GM19351 (cell line): Measurements from ENCODE around the gene ZNF439.
"Not testable (repeated sequence)": the region's sequence is repeated elsewhere in the genome, so short reads cannot be mapped to it uniquely, and the experiment has no call there.

ENCODE experiments used
- ATAC-seq: cut with Tn5 transposase; IDR thresholded peaks from one replicate; pipeline ENCODE4 v1.9.1; 2021; ENCODE audit warnings: mild to moderate bottlenecking, moderate library complexity; ENCODE audit not compliant: unreplicated experiment

Gene ZNF439

GRCh38 chr19:11867766-11868165 lies 19.2 kb downstream of the ZNF439 start:
- ATAC-seq = not testable (repeated sequence)

GRCh38 chr19:11868188-11868587 lies 19.7 kb downstream of the ZNF439 start:
- no peak for ATAC-seq

GRCh38 chr19:11872624-11873023 lies 24.1 kb downstream of the ZNF439 start:
- ATAC-seq = no peak

- no peak for ATAC-seq
Measured at GRCh38 chr19:11873762-11874161, 25.2 kb downstream of the ZNF439 start.

- ATAC-seq = not testable (repeated sequence)
Measured at GRCh38 chr19:11879687-11880266, 31.3 kb downstream of the ZNF439 start.

- ATAC-seq = no peak
Measured at GRCh38 chr19:11880598-11880997, 32.1 kb downstream of the ZNF439 start.

- no peak for ATAC-seq
Measured at GRCh38 chr19:11881151-11881800, 32.8 kb downstream of the ZNF439 start.

GRCh38 chr19:11882606-11883005 lies 34.1 kb downstream of the ZNF439 start:
- no peak for ATAC-seq

- no peak for ATAC-seq
Measured at GRCh38 chr19:11887234-11887610, 38.7 kb downstream of the ZNF439 start.

GRCh38 chr19:11887611-11888531 lies 39.3 kb downstream of the ZNF439 start, which contains the start of gene ZNF69:
Gene ZNF69 (plus strand): TSS chr19:11887782. CDS start chr19:11887924, 142 bp downstream.
- no peak for ATAC-seq

GRCh38 chr19:11889901-11890300 lies 41.4 kb downstream of the ZNF439 start:
- ATAC-seq = not testable (repeated sequence)

- no peak for ATAC-seq
Measured at GRCh38 chr19:11890634-11891033, 42.1 kb downstream of the ZNF439 start.

- ATAC-seq = no peak
Measured at GRCh38 chr19:11894851-11895250, 46.3 kb downstream of the ZNF439 start.

- no peak for ATAC-seq
Measured at GRCh38 chr19:11902228-11902627, 53.7 kb downstream of the ZNF439 start.

GRCh38 chr19:11905928-11906327 lies 57.4 kb downstream of the ZNF439 start:
- ATAC-seq = no peak

- not testable (repeated sequence) for ATAC-seq
Measured at GRCh38 chr19:11911937-11912336, 63.4 kb downstream of the ZNF439 start.

- not testable (repeated sequence) for ATAC-seq
Measured at GRCh38 chr19:11914417-11915051, 66.0 kb downstream of the ZNF439 start.
